Osteocyte (in vitro differentiated cells): ENCODE data around the gene SLC12A9. TPM values are rescaled to one million over a fixed set of nuclear protein-coding genes. Genes with fewer than 3 reads are reported as not detected.

ENCODE experiments used
- DNase-seq: peaks from one replicate; pipeline ENCODE4 v3.0.0; 2021; ENCODE audit warnings: mixed read lengths; ENCODE audit not compliant: unreplicated experiment; ENCODE audit errors: extremely low spot score
- H3K27ac Mint-ChIP-seq: one replicate; pipeline ENCODE4 v1.8.0; 2021; ENCODE audit warnings: mild to moderate bottlenecking, mixed read lengths; ENCODE audit not compliant: unreplicated experiment
- H3K27me3 Mint-ChIP-seq: one replicate; pipeline ENCODE4 v1.8.0; 2021; ENCODE audit warnings: mixed read lengths; ENCODE audit not compliant: unreplicated experiment
- H3K36me3 Mint-ChIP-seq: one replicate; pipeline ENCODE4 v1.8.0; 2021; ENCODE audit warnings: mixed read lengths; ENCODE audit not compliant: unreplicated experiment
- H3K4me1 Mint-ChIP-seq: one replicate; pipeline ENCODE4 v1.8.0; 2021; ENCODE audit warnings: mixed read lengths; ENCODE audit not compliant: unreplicated experiment
- H3K4me3 Mint-ChIP-seq: one replicate; pipeline ENCODE4 v1.8.0; 2021; ENCODE audit warnings: mild to moderate bottlenecking, moderate library complexity, mixed read lengths; ENCODE audit not compliant: unreplicated experiment
- H3K9me3 Mint-ChIP-seq: one replicate; pipeline ENCODE4 v1.8.0; 2021; ENCODE audit warnings: mixed read lengths; ENCODE audit not compliant: unreplicated experiment
- CTCF ChIP-seq: fragments of 200-600 bp; sonication (generic); IDR thresholded peaks from 2 replicates; pipeline ENCODE4 v1.5.0; 2021; ENCODE audit warnings: antibody characterized with exemption, mild to moderate bottlenecking, moderate library complexity
- microRNA-seq: library from miRNA; unstranded; fragments of <30 nt; microRNA quantifications from one replicate; pipeline ENCODE4 v1.1.0, GENCODE V29; 2020; ENCODE audit not compliant: unreplicated experiment
- total RNA-seq: library from RNA; stranded (reverse); gene quantifications from 2 replicates; pipeline ENCODE4 v1.2.1, GENCODE V29; 2021

The SLC12A9 gene
- total RNA-seq, 1 donor from 2014 or later: 32.1 TPM

- Mint-ChIP-seq H3K4me1 (peaks cover 2% of the 10 kb centered on the region), H3K4me3 (no peak overlapping the region)
- no peak for TF ChIP-seq CTCF
Measured at GRCh38 chr7:100914208-100914878, 61.8 kb downstream of the SLC12A9 start.

GRCh38 chr7:100914879-100915447 is 62.5 kb downstream of the SLC12A9 start:
- TF ChIP-seq CTCF: no peak
- no peaks in the 10 kb centered on the region for H3K36me3 Mint-ChIP-seq
- H3K27ac Mint-ChIP-seq: no peak overlapping the region
- peaks cover 2% of the 10 kb centered on the region for H3K4me1 Mint-ChIP-seq
- peaks cover 16% of the 10 kb centered on the region for H3K27me3 Mint-ChIP-seq
- no peak overlapping the region for H3K4me3 Mint-ChIP-seq
- no peak for DNase-seq
- no peaks in the 10 kb centered on the region for H3K9me3 Mint-ChIP-seq

More at GRCh38 chr7:100914208-100914878, 61.8 kb downstream of the SLC12A9 start:
- no peak for DNase-seq
- peaks cover 12% of the 10 kb centered on the region for H3K27me3 Mint-ChIP-seq
- no peaks in the 10 kb centered on the region for H3K9me3 Mint-ChIP-seq
- H3K36me3 Mint-ChIP-seq: no peaks in the 10 kb centered on the region
- H3K27ac Mint-ChIP-seq: no peak overlapping the region

Small RNA genes lying within 50 kb of the gene (microRNA-seq; reads per million reads assigned to microRNA genes)
- 1.6 reads per million for gene MIR6875

Other genes with a start within 250 kb of the SLC12A9 start
- gene MOSPD3, start 240.2 kb upstream of the SLC12A9 start, total RNA-seq: 24.5 and 26.3 TPM in 2 replicates
- gene TFR2, start 211.2 kb upstream of the SLC12A9 start, total RNA-seq: 0.19 and 0.31 TPM in 2 replicates
- gene ACTL6B, start 196.3 kb upstream of the SLC12A9 start, total RNA-seq: not detected in 2 replicates
- 229 and 251 TPM in 2 replicates for gene GNB2, start 179.0 kb upstream of the SLC12A9 start, total RNA-seq
- 56.3 and 64.6 TPM in 2 replicates for gene GIGYF1, start 158.5 kb upstream of the SLC12A9 start, total RNA-seq
- gene POP7, start 146.6 kb upstream of the SLC12A9 start, total RNA-seq: 19.3 and 26.3 TPM in 2 replicates
- gene EPO, start 132.2 kb upstream of the SLC12A9 start, total RNA-seq: not detected in 2 replicates
- not detected in 2 replicates for gene ZAN, start 119.1 kb upstream of the SLC12A9 start, total RNA-seq
- 88.9 and 91.9 TPM in 2 replicates for gene EPHB4, start 25.2 kb upstream of the SLC12A9 start, total RNA-seq
- 123 and 126 TPM in 2 replicates for gene TRIP6, start 14.7 kb downstream of the SLC12A9 start, total RNA-seq
- gene SRRT, start 22.4 kb downstream of the SLC12A9 start, total RNA-seq: 159 and 162 TPM in 2 replicates
- 2.9 and 3.7 TPM in 2 replicates for gene UFSP1, start 37.0 kb downstream of the SLC12A9 start, total RNA-seq
- gene ACHE, start 43.2 kb downstream of the SLC12A9 start, total RNA-seq: 1.5 and 2.2 TPM in 2 replicates
- not detected in 2 replicates for gene MUC3A, start 96.8 kb downstream of the SLC12A9 start, total RNA-seq
- not detected in 2 replicates for gene MUC12, start 116.9 kb downstream of the SLC12A9 start, total RNA-seq
- not detected in 2 replicates for gene MUC17, start 167.4 kb downstream of the SLC12A9 start, total RNA-seq
- 36.5 and 42.2 TPM in 2 replicates for gene TRIM56, start 232.8 kb downstream of the SLC12A9 start, total RNA-seq